GM12891 (cell line): ENCODE measurements around the gene MAML2.

Experiments used
- DNase-seq: peaks from one replicate; pipeline ENCODE4 v3.0.0; 2011; ENCODE audit warnings: low spot score; ENCODE audit not compliant: insufficient read length
- FAIRE-seq: peaks from 2 replicates; lab custom pipeline; 2011; peaks lifted over from hg19 to GRCh38; lab: Jason Lieb, UNC
- PAX5 ChIP-seq: IDR thresholded peaks from 2 replicates; pipeline ENCODE4 v1.6.1; 2011; ENCODE audit warnings: low read length, moderate library complexity, mild to moderate bottlenecking; ENCODE audit not compliant: insufficient read depth, severe bottlenecking
- POLR2A ChIP-seq: IDR thresholded peaks from 2 replicates; pipeline ENCODE4 v1.6.1; 2011; ENCODE audit warnings: low read depth, low read length, control low read depth
- POLR2AphosphoS5 ChIP-seq: IDR thresholded peaks from 2 replicates; pipeline ENCODE4 v1.6.1; 2011; ENCODE audit warnings: low read depth, low read length, control low read depth
- POU2F2 ChIP-seq: IDR thresholded peaks from 2 replicates; pipeline ENCODE4 v1.6.1; 2011; ENCODE audit warnings: low read depth, mild to moderate bottlenecking, control low read depth, low read length, moderate library complexity
- SPI1 ChIP-seq: IDR thresholded peaks from 2 replicates; pipeline ENCODE4 v1.6.1; 2011; ENCODE audit warnings: low read depth, low read length, control low read depth
- TAF1 ChIP-seq: IDR thresholded peaks from 2 replicates; pipeline ENCODE4 v1.6.1; 2011; ENCODE audit warnings: low read depth, low read length, control low read depth

The MAML2 gene

DNA sequence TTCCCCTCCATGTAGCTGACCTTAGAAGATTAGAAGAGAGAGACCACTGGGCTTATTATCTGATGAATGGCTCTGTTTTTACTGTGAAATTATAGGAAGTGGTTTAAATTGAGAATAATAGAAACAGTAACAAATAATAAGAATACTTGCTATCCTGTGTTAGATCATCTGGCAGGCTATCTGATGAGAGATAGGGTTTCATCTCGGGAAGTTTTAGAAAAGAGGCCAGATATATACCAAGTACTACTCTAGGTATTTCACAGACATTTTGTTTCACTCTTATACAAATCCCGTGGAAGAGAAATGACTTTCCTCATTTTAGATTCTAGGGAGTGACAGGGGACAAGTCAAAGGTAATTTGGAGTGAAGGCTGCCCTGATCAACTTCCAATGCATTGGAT, 198.4 kb downstream of the MAML2 start:
- DNase-seq (no peak), FAIRE-seq (no peak)
- TF ChIP-seq POLR2AphosphoS5 (no peak), POU2F2 (no peak), POLR2A (no peak), PAX5 (no peak), SPI1 (no peak), TAF1 (no peak)

DNA sequence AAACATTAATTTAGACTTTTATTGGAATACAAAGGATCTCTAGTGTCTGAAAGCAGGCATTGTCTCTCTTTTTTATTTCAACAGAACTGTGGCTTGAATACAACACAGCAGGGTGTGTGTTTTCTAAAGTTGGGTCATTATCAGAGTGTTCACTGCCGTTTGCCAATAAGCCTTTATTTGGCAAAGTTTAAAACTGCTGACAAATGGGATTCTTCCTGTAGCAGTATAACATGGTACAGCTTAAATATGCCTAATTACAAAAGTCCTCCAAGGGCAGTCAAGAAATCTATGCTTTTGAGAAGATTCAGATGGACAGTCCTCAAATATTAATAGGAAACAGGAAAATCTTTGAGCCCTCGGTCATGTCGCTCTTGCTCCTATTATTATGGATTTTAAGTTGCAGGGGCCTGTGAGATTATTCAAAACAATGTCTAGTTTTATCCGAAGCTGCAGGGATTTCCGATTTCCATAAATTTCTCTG, 199.9 kb downstream of the MAML2 start:
- DNase-seq (no peak), FAIRE-seq (no peak)
- TF ChIP-seq POLR2AphosphoS5 = no peak
- TF ChIP-seq SPI1 = no peak
- no peak for TF ChIP-seq POU2F2
- TF ChIP-seq PAX5 = no peak
- no peak for TF ChIP-seq TAF1
- no peak for TF ChIP-seq POLR2A

DNA sequence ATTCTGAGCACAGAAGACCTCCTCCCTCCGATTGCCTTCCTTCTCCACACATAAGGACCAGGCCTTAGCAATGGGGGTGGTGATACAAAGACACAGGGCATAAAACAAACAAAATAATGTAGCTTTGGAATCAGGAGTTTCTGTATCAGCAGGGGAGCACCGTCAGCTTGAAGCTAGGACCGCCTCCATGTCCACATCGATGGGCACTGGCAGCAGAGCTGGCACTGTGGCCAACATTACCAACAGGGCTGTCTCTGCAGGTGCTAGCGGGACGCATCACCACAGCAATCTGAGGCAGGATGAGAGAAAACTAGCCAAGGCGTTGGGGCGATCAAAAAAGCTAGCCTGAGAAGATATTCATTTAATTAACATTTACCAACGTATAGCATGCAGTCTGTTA, 201.4 kb downstream of the MAML2 start:
- TF ChIP-seq SPI1 = no peak
- no peak for TF ChIP-seq POLR2AphosphoS5
- no peak for TF ChIP-seq PAX5
- no peak for TF ChIP-seq TAF1
- TF ChIP-seq POLR2A = no peak
- TF ChIP-seq POU2F2 = no peak
- FAIRE-seq (no peak), DNase-seq (no peak)

DNA sequence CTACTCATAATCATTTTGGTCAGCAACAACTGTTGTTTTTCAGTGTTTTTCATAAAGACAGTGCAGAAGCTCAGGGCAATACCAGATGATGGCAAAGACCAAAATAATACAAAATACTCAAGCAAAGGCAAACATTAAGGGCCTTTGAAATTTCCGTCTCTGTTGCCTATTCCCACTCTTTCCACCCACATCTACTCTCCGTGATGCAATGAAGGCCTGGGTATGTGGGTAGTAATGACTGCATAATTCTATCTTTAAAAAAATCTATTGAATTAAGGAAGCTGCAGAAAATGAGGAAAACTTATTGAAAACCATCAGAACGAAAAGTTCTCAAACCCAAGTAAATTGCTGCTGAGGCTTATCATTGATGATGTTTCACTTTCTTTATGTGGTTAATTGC, 203.3 kb downstream of the MAML2 start:
- no peak for FAIRE-seq
- TF ChIP-seq SPI1 (no peak), POLR2AphosphoS5 (no peak), PAX5 (no peak), POLR2A (no peak), POU2F2 (no peak), TAF1 (no peak)
- no peak for DNase-seq

DNA sequence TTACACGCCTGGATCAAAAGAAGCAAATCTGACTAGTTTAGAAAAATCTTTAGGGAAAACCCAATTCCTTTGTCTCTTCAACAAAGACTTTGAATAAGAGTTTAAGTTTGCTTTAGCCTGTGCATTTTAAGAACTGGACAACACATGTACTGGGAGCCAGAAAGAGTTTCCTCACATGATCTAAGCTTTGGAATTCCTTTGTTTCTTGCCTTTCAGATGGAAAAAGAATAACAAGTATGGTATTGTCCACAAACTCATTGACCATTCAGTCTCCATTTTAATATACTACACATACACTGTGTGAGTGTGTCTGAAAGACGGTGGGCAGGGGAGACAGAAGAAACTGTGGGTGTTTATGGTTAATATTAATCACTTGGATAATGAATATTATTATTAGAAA, 205.6 kb downstream of the MAML2 start:
- DNase-seq (no peak), FAIRE-seq (no peak)

DNA sequence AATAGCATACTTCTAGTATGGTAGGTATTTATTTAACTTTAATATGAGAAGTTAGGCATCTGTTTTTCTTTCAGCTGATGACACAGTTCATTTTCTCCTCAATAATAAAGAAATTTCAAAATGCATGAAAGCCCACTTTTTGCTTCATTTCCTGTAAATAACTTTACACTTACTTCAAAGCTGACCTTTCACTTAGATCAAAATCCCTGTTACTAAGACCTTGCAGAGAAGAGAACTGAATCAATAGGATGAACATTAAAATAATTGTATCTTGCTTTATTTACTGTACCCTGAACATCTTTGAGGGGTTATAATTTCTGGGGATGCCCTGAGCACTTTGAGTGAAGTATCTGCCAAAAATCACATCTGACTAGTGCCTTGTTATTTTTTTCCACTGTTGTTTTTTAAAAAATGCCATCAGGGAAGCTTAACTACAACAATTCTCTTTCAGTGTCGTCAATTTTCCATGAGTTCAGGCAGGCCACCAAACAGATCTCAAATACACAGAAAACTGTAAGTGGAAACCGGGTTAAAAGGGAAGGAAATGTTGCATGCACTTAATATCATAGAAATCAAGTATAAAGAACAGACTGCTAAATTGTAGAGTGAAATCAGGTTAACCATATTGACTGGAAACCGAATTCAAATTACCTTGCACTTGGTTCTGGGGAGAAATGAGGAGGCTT, 206.2 kb downstream of the MAML2 start:
- no peak for FAIRE-seq
- no peak for DNase-seq
- TF ChIP-seq PAX5 (no peak), SPI1 (no peak), POU2F2 (no peak), POLR2AphosphoS5 (no peak), TAF1 (no peak), POLR2A (no peak)

More for the DNA sequence above, 205.6 kb downstream of the MAML2 start:
- no peak for TF ChIP-seq TAF1
- no peak for TF ChIP-seq POU2F2
- TF ChIP-seq POLR2A = no peak
- TF ChIP-seq POLR2AphosphoS5 = no peak
- TF ChIP-seq PAX5 = no peak
- TF ChIP-seq SPI1 = no peak

DNA sequence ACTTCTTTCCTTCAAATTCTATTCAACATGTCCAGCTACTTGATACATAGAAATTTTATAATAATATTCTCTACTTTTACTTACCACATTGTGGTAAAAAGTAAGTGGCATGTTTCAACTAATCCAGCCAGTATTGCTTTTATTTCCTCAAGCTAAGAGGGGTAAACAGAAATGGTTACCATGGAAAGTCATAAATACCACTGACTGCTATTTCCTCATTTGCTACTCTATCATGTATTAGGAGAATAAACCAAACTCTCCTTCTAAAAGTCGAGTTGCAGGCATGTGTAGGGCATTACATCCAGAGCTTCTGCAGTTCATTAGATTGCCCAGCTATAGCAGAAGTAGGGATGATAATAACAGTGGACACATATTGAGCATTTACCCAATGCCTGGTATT, 208.4 kb downstream of the MAML2 start:
- FAIRE-seq (no peak), DNase-seq (no peak)
- TF ChIP-seq SPI1 = peak; percentile 26; the same call in 1 of the 2 replicates
- TF ChIP-seq POLR2AphosphoS5 = no peak

DNA sequence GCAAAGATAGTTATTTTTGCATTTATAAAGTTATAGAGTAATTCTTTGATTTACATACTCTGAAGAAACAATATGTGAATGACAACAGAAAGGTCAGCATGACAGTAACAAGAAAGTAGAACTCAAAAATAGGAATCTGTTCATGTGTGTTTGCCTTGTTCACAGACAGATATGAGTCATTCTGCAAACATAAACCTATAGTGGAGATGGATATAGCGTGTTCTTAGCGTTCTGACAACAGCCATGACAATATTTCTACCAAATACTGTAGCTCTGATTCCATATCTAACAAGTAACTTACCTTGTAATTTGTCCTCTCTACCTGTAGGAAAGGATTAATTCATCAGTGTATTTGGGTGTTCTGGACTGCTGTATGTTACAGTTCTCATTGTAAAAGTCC, 210.6 kb downstream of the MAML2 start:
- DNase-seq = no peak
- FAIRE-seq = no peak
- TF ChIP-seq PAX5 (no peak), POLR2AphosphoS5 (no peak), POU2F2 (no peak), SPI1 (no peak), POLR2A (no peak), TAF1 (no peak)

DNA sequence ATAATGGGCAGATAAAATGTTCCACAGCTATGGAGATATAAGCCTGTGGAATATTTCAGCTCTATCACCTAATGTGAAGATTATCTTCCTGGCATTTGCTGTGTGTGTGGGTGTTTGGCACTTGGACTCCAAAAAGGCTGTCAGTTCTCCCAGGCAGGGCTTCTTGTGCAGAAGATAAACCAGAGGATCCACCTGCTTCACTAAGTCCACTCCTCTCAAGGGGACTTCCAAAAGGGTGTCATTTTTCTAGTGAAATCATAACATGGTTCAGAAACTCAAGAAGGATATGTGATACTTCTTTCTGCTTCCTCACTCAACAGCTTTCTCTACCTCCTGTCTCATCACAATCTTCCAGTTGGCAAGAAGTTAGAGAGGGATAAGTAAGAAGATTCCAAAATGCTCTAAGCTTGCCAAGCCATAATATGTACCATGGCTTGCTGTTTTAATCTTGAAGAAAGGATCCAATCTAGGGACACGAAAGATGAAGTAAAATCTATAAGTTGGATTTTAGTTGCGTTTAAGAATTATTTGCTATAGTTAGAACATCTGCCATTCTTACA, 212.9 kb downstream of the MAML2 start:
- TF ChIP-seq POU2F2 (no peak), PAX5 (no peak), POLR2AphosphoS5 (no peak), POLR2A (no peak), TAF1 (no peak), SPI1 (no peak)

DNA sequence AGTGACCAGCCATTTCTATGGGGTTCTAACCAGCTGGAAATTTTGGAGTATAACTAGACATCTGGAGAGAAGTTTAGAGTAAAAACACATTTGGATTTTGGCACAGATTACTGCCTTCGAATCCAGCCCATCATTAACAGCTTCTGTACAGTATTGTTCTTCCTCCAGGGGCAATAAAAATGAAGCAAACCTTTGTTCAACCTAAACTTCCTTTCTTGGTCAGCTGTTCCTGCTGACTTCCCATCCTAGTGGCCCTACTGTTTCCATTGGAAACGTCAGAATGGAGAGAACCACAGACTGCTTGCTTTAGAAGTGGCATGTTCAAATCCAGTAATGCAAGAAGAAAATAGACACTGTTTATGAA, 215.4 kb downstream of the MAML2 start:
- no peak for FAIRE-seq
- TF ChIP-seq POLR2A (no peak), PAX5 (no peak), TAF1 (no peak), SPI1 (no peak), POU2F2 (no peak), POLR2AphosphoS5 (no peak)
- no peak for DNase-seq

More for the DNA sequence above, 212.9 kb downstream of the MAML2 start:
- no peak for DNase-seq
- FAIRE-seq = peak; percentile 62
